Measurements from ENCODE around the gene RCHY1. TPM values are rescaled to one million over a fixed set of nuclear protein-coding genes. Genes with fewer than 3 reads are reported as not detected.
A peak's percentile ranks its signal among the peaks of the same experiment; 100 is the strongest.
"Not testable (repeated sequence)": the region's sequence is repeated elsewhere in the genome, so short reads cannot be mapped to it uniquely, and the experiment has no call there.

RCHY1 gene
- polyA plus RNA-seq, 6 donors from 2014 or later = 21.3 to 37.4 (median 27.4) TPM

- Mint-ChIP-seq H3K36me3 (peaks cover 34 to 37% of the 10 kb centered on the region in 2 donors), H3K9me3 (peaks cover 10 to 24% (median 18%) of the 10 kb centered on the region in 7 donors)
- not testable (repeated sequence) for H3K27me3 Mint-ChIP-seq; H3K27ac Mint-ChIP-seq; DNase-seq; H3K4me3 Mint-ChIP-seq; ATAC-seq (ENCODE audit: low read depth in 2 of 2); H3K4me1 Mint-ChIP-seq
Measured at GRCh38 chr4:75533926-75534325, 19.7 kb upstream of the RCHY1 start.

GRCh38 chr4:75533339-75533887 is 19.2 kb upstream of the RCHY1 start:
- not testable (repeated sequence) for H3K4me3 Mint-ChIP-seq

GRCh38 chr4:75531536-75532143 is 17.4 kb upstream of the RCHY1 start:
- H3K9me3 Mint-ChIP-seq = peaks cover 10 to 24% (median 18%) of the 10 kb centered on the region in 7 donors
- ATAC-seq (ENCODE audit: low read depth in 2 of 2); H3K27ac Mint-ChIP-seq; H3K4me1 Mint-ChIP-seq; H3K27me3 Mint-ChIP-seq; H3K4me3 Mint-ChIP-seq; DNase-seq: not testable (repeated sequence)
- H3K36me3 Mint-ChIP-seq = peaks cover 41 to 43% of the 10 kb centered on the region in 2 donors

More at GRCh38 chr4:75533339-75533887, 19.2 kb upstream of the RCHY1 start:
- Mint-ChIP-seq H3K9me3 (peaks cover 10 to 24% (median 18%) of the 10 kb centered on the region in 7 donors), H3K36me3 (peaks cover 34 to 37% of the 10 kb centered on the region in 2 donors), H3K27ac (peak overlapping the region in 1 of 6 donors; percentile 27)
- not testable (repeated sequence) for ATAC-seq (ENCODE audit: low read depth in 2 of 2); DNase-seq; H3K4me1 Mint-ChIP-seq; H3K27me3 Mint-ChIP-seq

GRCh38 chr4:75530556-75531322 is 16.5 kb upstream of the RCHY1 start:
- H3K9me3 Mint-ChIP-seq = peaks cover 10 to 24% (median 18%) of the 10 kb centered on the region in 7 donors

GRCh38 chr4:75527482-75527881 is 13.3 kb upstream of the RCHY1 start:
- DNase-seq = no peak
- Mint-ChIP-seq H3K9me3 (peaks cover 5 to 14% (median 8%) of the 10 kb centered on the region in 7 donors), H3K4me3 (no peak overlapping the region), H3K27me3 (no peaks in the 10 kb centered on the region), H3K27ac (no peak overlapping the region), H3K36me3 (peaks cover 40 to 58% of the 10 kb centered on the region in 2 donors), H3K4me1 (peaks cover 0 to 11% (median 0%) of the 10 kb centered on the region in 3 donors)
- no peak for ATAC-seq (ENCODE audit: low read depth in 2 of 2)

More at GRCh38 chr4:75530556-75531322, 16.5 kb upstream of the RCHY1 start:
- Mint-ChIP-seq H3K4me1 (peaks cover 0 to 3% (median 0%) of the 10 kb centered on the region in 3 donors), H3K36me3 (peaks cover 47 to 52% of the 10 kb centered on the region in 2 donors), H3K27me3 (no peaks in the 10 kb centered on the region), H3K27ac (no peak overlapping the region), H3K4me3 (no peak overlapping the region)
- ATAC-seq (ENCODE audit: low read depth in 2 of 2) (no peak), DNase-seq (no peak)

- ATAC-seq (ENCODE audit: low read depth in 2 of 2) = no peak
- peaks cover 32 to 46% of the 10 kb centered on the region in 2 donors for H3K36me3 Mint-ChIP-seq
- H3K4me3 Mint-ChIP-seq = no peak overlapping the region
- peaks cover under 1 to 12% (median under 1%) of the 10 kb centered on the region in 3 donors for H3K4me1 Mint-ChIP-seq
- DNase-seq = no peak
- H3K27ac Mint-ChIP-seq = no peak overlapping the region
- no peaks in the 10 kb centered on the region for H3K27me3 Mint-ChIP-seq
- H3K9me3 Mint-ChIP-seq = peaks cover 0 to 2% (median 0%) of the 10 kb centered on the region in 7 donors
Measured at GRCh38 chr4:75525910-75526309, 11.7 kb upstream of the RCHY1 start.

GRCh38 chr4:75525086-75525485 is 10.9 kb upstream of the RCHY1 start:
- no peak overlapping the region for H3K4me3 Mint-ChIP-seq
- no peak for DNase-seq
- peaks cover 31 to 45% of the 10 kb centered on the region in 2 donors for H3K36me3 Mint-ChIP-seq
- peaks cover 2 to 16% (median 9%) of the 10 kb centered on the region in 3 donors for H3K4me1 Mint-ChIP-seq
- H3K27ac Mint-ChIP-seq = no peak overlapping the region
- no peaks in the 10 kb centered on the region for H3K27me3 Mint-ChIP-seq
- H3K9me3 Mint-ChIP-seq = no peaks in the 10 kb centered on the region
- ATAC-seq (ENCODE audit: low read depth in 2 of 2) = no peak

- ATAC-seq (ENCODE audit: low read depth in 2 of 2); H3K9me3 Mint-ChIP-seq; H3K27me3 Mint-ChIP-seq; H3K4me3 Mint-ChIP-seq; DNase-seq: not testable (repeated sequence)
- peaks cover 18 to 27% (median 19%) of the 10 kb centered on the region in 3 donors for H3K4me1 Mint-ChIP-seq
- H3K27ac Mint-ChIP-seq = peak overlapping the region in 1 of 6 donors; percentile 32
- H3K36me3 Mint-ChIP-seq = peaks cover 23 to 27% of the 10 kb centered on the region in 2 donors
Measured at GRCh38 chr4:75519452-75519851, 5.2 kb upstream of the RCHY1 start.

DNA sequence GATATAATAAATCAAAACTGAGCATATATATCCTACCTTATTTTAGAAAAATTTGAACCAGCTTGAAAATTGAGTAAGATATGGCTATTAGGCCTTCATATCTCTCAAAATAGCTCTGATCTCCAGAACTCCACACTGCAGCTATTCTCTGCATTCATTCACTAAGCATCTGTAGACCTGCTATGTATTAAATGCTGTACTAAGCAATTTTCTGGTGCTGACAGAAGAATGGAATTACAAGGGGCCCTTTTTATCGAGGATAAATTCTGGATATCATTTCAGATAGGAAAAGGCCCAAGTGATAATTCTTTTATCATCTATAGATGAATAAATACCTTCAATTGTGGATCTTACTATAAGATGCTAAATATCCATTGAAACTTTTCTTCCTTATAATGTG is 1.9 kb upstream of the RCHY1 start:
- Mint-ChIP-seq H3K27ac (peak overlapping the region in 2 of 6 donors; percentile 69 to 99), H3K36me3 (peaks cover 15 to 19% of the 10 kb centered on the region in 2 donors), H3K9me3 (peaks cover 0 to 2% (median 0%) of the 10 kb centered on the region in 7 donors), H3K27me3 (no peaks in the 10 kb centered on the region), H3K4me1 (peaks cover 22 to 29% (median 27%) of the 10 kb centered on the region in 3 donors), H3K4me3 (no peak overlapping the region)
- DNase-seq (no peak), ATAC-seq (ENCODE audit: low read depth in 2 of 2) (no peak)

GRCh38 chr4:75514949-75515612 is 878 bp upstream of the RCHY1 start:
- Mint-ChIP-seq H3K27me3 (no peaks in the 10 kb centered on the region), H3K4me3 (peak overlapping the region in 2 of 8 donors; percentile 96 to 99), H3K36me3 (peaks cover 12 to 19% of the 10 kb centered on the region in 2 donors), H3K4me1 (peaks cover 28% of the 10 kb centered on the region in 3 donors), H3K9me3 (peaks cover 0 to 2% (median 0%) of the 10 kb centered on the region in 7 donors), H3K27ac (peak overlapping the region in 5 of 6 donors; percentile 99)
- ATAC-seq (ENCODE audit: low read depth in 2 of 2) = no peak
- DNase-seq = no peak

- Mint-ChIP-seq H3K4me3 (peak overlapping the region in 2 of 8 donors; percentile 96 to 99), H3K27ac (peak overlapping the region in 5 of 6 donors; percentile 99), H3K4me1 (peaks cover 30 to 33% (median 30%) of the 10 kb centered on the region in 3 donors), H3K36me3 (peaks cover 12 to 24% of the 10 kb centered on the region in 2 donors), H3K9me3 (peaks cover 0 to 3% (median 1%) of the 10 kb centered on the region in 7 donors), H3K27me3 (no peaks in the 10 kb centered on the region)
- no peak for DNase-seq
- no peak for ATAC-seq (ENCODE audit: low read depth in 2 of 2)
Measured at GRCh38 chr4:75513526-75514130, 575 bp downstream of the RCHY1 start.

DNA sequence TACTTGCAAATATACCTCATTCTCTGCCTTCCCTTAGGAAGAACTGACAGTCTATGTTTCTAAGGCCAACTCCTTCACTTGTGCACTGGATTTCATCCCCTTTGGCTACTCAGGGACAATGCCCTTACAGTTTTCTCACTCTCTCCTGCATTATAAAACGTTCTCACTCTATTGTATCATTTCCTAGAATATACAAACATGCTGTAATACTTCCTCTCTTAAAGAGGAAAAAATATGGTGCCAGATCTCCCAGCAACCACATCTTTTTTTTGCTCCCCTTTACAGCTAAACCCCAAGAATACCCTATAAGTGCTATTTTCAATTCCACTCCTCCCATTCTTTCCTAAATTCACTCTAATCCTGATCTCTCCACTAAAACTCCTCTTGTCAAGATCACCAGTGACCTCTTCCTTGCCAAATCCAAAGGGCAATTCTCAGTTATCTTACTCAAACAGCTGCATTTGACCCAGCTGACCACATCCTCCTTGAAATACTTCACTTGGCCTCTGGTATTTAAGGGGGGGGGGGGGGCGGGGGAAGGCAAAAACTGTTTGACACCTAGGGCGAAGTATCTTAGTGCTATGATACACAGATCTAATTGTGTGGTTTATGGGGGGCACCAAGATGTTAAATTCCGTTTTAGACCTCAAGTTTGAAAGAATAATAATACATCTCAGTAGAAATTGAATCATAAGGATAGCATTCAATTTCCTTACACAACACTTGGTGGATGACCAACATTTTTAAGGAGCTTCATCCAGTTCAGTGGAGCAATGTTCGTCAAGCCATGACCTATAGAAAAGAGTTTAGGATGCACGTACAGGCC is 1.6 kb downstream of the RCHY1 start:
- Mint-ChIP-seq H3K36me3 (peaks cover 14 to 23% of the 10 kb centered on the region in 2 donors), H3K27me3 (no peaks in the 10 kb centered on the region), H3K27ac (no peak overlapping the region), H3K9me3 (peaks cover 0 to 3% (median 1%) of the 10 kb centered on the region in 7 donors), H3K4me1 (peaks cover 30 to 33% (median 30%) of the 10 kb centered on the region in 3 donors), H3K4me3 (peak overlapping the region in 2 of 8 donors; percentile 96 to 99)
- ATAC-seq (ENCODE audit: low read depth in 2 of 2) (no peak), DNase-seq (no peak)
